ENCODE data around the gene ELAVL4.

GRCh38 chr1:50174101-50174500, 65.4 kb downstream of the ELAVL4 start:
- TF ChIP-seq CTCF (IDR thresholded peaks at IDR 0.05) = no peak
- no peak for TF ChIP-seq POLR2A (IDR thresholded peaks at IDR 0.05)

All from adrenal gland (tissue), 5 donors.